ENCODE results near the gene MYO6.

Gene MYO6

GRCh38 chr6:75940564-75940963, 191.5 kb downstream of the MYO6 start:
- no peak overlapping the region for H3K4me3 ChIP-seq (ENCODE audit: low read depth, low read length)
- no peak for DNase-seq (ENCODE audit: low read depth)
- no peak for TF ChIP-seq CTCF (IDR thresholded peaks at IDR 0.05; ENCODE audit: low read depth, low read length, missing control alignments)
- in situ Hi-C loops (cut with HindIII; ENCODE audit: low sequenced_read_pairs) = no loop called here

GRCh38 chr6:75941509-75941908, 192.5 kb downstream of the MYO6 start:
- DNase-seq (ENCODE audit: low read depth) = no peak
- no peak for TF ChIP-seq CTCF (IDR thresholded peaks at IDR 0.05; ENCODE audit: low read depth, low read length, missing control alignments)
- in situ Hi-C loops (cut with HindIII; ENCODE audit: low sequenced_read_pairs) = no loop called here
- no peak overlapping the region for H3K4me3 ChIP-seq (ENCODE audit: low read depth, low read length)

GRCh38 chr6:75943381-75943780, 194.3 kb downstream of the MYO6 start:
- H3K4me3 ChIP-seq (ENCODE audit: low read depth, low read length) = no peak overlapping the region
- in situ Hi-C loops (cut with HindIII; ENCODE audit: low sequenced_read_pairs) = no loop called here
- DNase-seq (ENCODE audit: low read depth) = no peak
- TF ChIP-seq CTCF (IDR thresholded peaks at IDR 0.05; ENCODE audit: low read depth, low read length, missing control alignments) = no peak

GRCh38 chr6:75946146-75946831, 197.2 kb downstream of the MYO6 start:
- in situ Hi-C loops (cut with HindIII; ENCODE audit: low sequenced_read_pairs) = no loop called here
- H3K4me3 ChIP-seq (ENCODE audit: low read depth, low read length) = no peak overlapping the region
- no peak for DNase-seq (ENCODE audit: low read depth)
- TF ChIP-seq CTCF (IDR thresholded peaks at IDR 0.05; ENCODE audit: low read depth, low read length, missing control alignments) = no peak

- no peak for DNase-seq (ENCODE audit: low read depth)
- in situ Hi-C loops (cut with HindIII; ENCODE audit: low sequenced_read_pairs) = no loop called here
Observed at GRCh38 chr6:75947935-75948334, 198.9 kb downstream of the MYO6 start.

GRCh38 chr6:75952128-75952527, 203.1 kb downstream of the MYO6 start:
- no peak for DNase-seq (ENCODE audit: low read depth)
- no peak for TF ChIP-seq CTCF (IDR thresholded peaks at IDR 0.05; ENCODE audit: low read depth, low read length, missing control alignments)
- no peak overlapping the region for H3K4me3 ChIP-seq (ENCODE audit: low read depth, low read length)
- in situ Hi-C loops (cut with HindIII; ENCODE audit: low sequenced_read_pairs) = no loop called here

More at GRCh38 chr6:75947935-75948334, 198.9 kb downstream of the MYO6 start:
- no peak overlapping the region for H3K4me3 ChIP-seq (ENCODE audit: low read depth, low read length)
- no peak for TF ChIP-seq CTCF (IDR thresholded peaks at IDR 0.05; ENCODE audit: low read depth, low read length, missing control alignments)

Measured in astrocyte of the cerebellum (primary cell).